ENCODE results near the gene RBM17.

DNA sequence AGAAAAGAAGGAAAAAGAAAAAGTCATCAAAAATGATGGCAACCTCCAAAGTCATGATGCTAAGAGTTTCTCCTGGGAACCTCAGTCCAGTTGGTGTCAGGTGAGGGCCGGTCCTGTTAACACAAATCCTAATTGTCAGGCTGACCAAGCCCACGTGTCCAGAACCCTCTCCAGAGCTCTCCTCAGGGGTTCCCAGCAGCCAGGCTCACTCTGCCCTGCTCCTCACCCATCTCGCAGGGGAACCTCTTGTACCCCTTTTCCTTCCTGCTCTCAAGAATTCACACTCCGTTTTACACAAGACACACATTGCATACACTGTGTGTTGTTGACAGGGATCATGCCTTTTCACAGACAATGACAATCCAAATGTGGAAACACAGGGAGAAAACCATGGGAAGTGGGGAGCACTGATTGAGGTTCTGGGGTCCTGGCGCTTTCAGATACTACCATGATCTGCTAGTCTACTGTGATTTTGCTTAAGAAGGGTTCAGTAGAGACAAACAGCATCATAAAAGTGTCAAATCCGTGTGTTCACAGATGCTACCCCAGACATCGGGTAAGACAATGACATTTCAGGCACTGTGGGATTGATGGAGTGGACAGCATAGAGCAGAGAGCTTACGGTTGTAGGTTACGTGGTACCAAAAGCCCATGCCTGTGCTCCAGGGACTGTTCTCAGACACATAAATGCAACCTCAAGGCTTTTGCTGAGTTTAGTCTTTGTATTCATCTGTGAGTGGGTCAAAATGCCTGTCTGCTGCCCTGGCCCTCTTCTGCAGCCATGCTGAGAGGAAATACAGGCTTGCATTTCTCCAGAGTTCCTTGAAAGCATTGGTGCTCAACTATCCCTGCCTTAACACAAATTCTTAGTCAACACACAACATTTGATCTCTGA, 42.7 kb upstream of the RBM17 start:
- TF ChIP-seq YY1 (IDR thresholded peaks at IDR 0.05; ENCODE audit: insufficient read depth, insufficient read length) (no peak), ZNF274 (IDR thresholded peaks at IDR 0.05; ENCODE audit: low read depth, low read length) (no peak), SUZ12 (IDR thresholded peaks at IDR 0.05; ENCODE audit: extremely low read depth, insufficient read depth, insufficient read length) (no peak)

Data from NT2/D1 (cell line).